Stimulated activated CD8-positive, alpha-beta memory T cell treated with anti-CD3 and anti-CD28 coated beads, Interleukin-4, amount 100 ng/mL, for 4 hours (primary cell): ENCODE results near the gene KCNK16.

Experiments used
- DNase-seq, 2 donors: peaks; one replicate each; pipeline ENCODE4 v3.0.0-alpha.2; 2020; ENCODE audit warnings: low read depth in 2 of 2, low spot score in 1 of 2

KCNK16 gene

GRCh38 chr6:39322306-39322850 lies at the start of gene KCNK16:
Gene KCNK16, minus strand, starts transcription at chr6:39322702. Its CDS starts 162 bp downstream, at chr6:39322540.
- DNase-seq, result no peak

- no peak for DNase-seq
Measured at GRCh38 chr6:39370390-39370789, 47.9 kb upstream of the KCNK16 start.

GRCh38 chr6:39369987-39370386 lies 47.5 kb upstream of the KCNK16 start:
- no peak for DNase-seq

DNA sequence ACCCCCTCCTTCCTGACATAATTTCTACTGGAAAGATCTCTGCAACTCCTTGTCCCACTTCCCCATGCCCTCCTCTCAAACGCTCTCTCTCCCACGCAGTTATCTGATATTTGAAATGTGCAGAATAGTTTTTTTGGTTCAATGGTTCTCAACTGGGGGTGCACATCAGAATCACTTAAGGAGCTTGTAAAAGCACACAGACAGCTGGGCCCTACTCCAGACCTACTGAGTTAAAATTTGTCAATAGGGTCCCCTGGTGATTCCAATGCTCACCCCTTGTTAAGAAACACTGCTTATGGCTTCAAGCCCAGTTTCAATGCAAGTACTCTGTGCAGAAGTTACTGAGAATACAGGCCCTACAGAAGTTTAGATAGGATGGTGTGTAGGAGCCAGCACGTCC lies 45.2 kb upstream of the KCNK16 start:
- no peak for DNase-seq

DNA sequence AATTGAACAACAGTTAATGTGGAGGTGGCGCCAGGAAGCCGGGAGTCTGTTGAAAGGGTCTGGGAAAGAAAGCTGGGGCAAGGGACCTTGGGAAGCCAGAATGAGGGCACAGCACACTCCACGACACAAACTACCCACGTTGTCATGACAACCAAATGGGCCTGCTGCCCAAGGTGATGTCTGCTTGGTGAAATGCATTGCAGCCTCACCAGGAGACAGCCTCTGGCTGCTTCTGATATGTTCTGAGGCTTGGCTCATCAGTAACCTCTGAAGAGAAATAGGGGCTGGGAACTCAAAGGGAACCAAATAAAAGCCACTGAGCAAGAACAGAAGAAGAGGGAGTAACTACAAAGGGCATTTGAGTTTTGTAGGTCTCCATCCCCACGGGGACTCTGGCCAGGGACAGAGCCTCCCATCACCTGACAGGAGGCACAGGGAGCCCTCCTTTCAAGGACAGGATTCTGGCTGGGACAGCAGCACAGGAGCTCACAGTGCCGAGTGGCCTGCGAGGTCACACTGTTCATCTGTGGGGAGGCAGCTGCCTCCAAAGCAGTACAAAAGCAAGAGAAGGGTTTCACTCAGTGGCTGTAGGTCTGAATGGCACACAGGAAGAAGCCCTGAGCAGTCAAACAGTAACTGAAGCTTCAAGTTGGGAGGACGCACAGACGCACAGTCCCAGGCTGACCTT lies 44.6 kb upstream of the KCNK16 start:
- DNase-seq, result no peak

DNA sequence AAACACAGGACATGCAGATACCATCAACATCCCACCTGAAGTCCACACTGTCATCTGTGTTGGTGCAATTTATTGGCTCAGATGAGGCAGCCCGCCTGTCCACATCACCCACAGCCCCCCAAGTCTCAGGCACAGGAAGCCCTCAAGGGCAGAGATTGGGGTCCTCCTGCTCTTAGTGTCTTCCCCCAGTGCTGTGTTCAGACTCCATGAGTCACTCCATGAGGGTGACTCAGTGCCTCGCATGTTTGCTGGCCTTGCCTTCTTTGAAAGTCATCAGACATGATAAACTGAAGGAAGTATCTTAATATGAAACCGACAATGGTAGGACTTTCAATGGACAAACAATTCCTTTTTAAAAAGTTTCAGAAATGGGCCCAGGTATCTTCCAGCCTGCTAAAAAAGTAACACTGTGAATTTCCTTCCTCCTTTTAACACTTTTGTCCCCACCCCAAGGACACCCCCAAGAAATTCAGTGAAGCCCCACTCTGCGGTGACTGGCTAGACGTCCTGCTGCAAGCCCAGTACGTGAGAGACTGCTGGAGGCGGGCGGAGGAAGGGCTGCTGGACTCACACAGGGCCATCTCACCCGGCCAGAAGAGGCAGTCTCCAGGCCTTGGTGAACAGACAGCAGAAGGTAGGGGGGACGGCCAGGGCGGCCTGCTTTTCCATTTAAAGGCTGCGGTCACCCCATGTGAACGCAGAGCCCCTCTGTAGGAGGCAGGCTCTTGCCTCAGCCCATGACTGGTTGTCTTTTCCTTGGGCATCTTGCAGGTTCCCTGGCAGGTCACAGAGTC lies 43.0 kb upstream of the KCNK16 start:
- no peak for DNase-seq

GRCh38 chr6:39363280-39363679 lies 40.8 kb upstream of the KCNK16 start:
- DNase-seq, result no peak

- no peak for DNase-seq
Measured at GRCh38 chr6:39362487-39362865, 40.0 kb upstream of the KCNK16 start.

- no peak for DNase-seq
Measured at GRCh38 chr6:39361657-39362486, 39.4 kb upstream of the KCNK16 start.

- no peak for DNase-seq
Measured at GRCh38 chr6:39360378-39360777, 37.9 kb upstream of the KCNK16 start.

- DNase-seq, result no peak
Measured at GRCh38 chr6:39357998-39358686, 35.6 kb upstream of the KCNK16 start.

DNA sequence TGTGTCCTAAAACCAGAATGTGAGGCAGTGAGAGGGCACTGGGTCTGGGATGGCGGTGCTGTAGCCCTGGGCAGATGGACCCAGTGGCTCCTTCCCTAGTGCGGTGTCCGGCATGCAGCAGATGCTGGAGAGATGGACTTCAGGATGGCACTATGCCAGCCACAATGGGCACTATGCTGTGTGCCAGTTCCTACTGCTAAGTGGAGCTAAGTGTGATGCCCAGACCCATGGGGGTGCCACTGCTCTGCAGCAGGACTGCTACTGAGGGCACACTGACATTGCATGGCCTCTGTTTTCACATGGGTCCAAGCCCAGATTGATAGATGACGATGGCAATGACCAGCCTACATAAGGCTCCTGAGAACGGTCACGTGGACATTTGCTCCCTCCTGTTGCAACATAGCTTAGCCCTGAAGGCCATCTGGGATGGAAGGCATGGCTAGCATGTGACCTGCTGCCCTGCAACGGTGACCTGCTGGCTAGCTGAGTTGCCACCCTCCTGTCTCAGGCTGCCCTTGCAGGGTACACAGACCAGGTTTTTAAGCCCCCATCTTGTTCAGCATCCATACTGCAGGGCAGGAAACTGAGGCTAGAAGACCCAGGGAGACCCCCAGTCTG lies 31.3 kb upstream of the KCNK16 start:
- DNase-seq, result no peak

DNA sequence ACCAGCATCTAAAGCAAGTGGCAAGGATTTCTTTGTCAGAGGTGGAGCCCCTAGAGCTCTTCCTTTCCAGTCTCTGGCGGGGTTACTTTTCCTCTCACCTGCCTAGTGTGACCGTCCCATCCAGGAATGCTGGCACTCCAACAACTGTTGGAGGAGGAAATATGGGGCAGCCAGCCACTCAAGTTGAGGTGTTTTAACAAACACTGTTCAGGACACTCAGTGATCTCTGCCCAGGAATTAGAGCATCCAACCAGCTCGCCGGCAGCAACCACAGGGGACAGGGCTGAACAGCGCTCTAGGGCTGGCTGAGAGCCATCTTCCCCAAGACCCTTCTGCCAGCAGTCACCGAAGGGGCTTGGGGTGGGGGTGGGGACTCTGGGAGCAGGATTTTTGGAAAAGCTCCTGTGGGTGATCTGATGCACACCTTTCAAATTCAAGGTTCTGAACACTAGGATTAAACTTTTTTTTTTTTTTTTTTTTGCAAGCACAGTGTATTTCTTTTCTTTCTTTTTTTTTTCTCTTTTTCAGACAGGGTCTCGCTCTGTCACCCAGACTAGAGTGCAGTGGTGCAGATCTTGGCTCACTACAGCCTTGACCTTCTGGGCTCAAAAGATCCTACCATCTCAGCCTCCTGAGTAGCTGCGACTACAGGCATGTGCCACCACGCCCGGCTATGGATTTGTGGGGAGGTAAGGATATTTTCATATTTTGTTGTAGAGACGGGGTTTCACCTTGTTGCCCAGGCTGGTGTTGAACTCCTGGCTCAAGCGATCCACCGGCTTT lies 28.4 kb upstream of the KCNK16 start:
- DNase-seq, result no peak

- no peak for DNase-seq
Measured at GRCh38 chr6:39348740-39349139, 26.2 kb upstream of the KCNK16 start.

- peak in 1 of 2 donors; percentile 26 for DNase-seq
Measured at GRCh38 chr6:39347906-39348585, 25.5 kb upstream of the KCNK16 start.

- DNase-seq, result no peak
Measured at GRCh38 chr6:39347206-39347605, 24.7 kb upstream of the KCNK16 start.

GRCh38 chr6:39344821-39345280 lies 22.3 kb upstream of the KCNK16 start:
- no peak for DNase-seq

DNA sequence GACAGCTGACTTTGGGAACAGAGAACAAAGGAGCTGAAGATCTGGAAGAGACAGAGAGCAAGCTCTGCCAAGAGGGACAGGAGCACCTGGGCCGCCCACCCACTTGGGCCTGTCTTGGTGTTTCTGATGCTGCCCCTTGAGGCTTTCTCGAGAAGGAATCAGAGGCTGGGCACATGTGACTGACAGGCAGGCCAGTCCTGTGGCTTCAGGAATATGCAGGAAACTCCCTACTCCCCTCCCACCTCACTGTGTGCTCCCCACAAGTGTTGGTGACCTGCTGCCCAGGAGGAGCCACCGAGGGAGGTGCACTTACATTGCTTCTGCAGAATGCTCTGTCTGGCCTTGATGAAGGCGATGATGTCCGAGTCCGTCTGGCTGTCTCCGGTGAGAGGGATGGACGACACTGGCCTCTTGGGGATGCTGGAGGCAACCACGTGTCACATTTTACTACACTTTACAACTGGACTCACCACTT lies 20.9 kb upstream of the KCNK16 start:
- no peak for DNase-seq
